B cell (primary cell): ENCODE results near the gene MC1R. TPM values are rescaled to one million over a fixed set of nuclear protein-coding genes. Genes with fewer than 3 reads are reported as not detected.

Experiments
- ATAC-seq: fragments of 200-7000 bp; cut with Tn5 transposase; one replicate; pipeline ENCODE4 v1.10.0; 2021; ENCODE audit warnings: low read depth, mild to moderate bottlenecking, moderate number of reproducible peaks, moderate library complexity
- CTCF ChIA-PET: fragments of 350-600 bp; sonication (Branson Sonifier 250); formaldehyde crosslinking; loops from one replicate; lab custom pipeline; 2021; ENCODE audit warnings: antibody characterized with exemption, inconsistent platforms; lab: Charles Lee
- POLR2A ChIA-PET: fragments of 350-600 bp; sonication (Branson Sonifier 250); formaldehyde crosslinking; loops from one replicate; lab custom pipeline; 2021; ENCODE audit warnings: antibody characterized with exemption; lab: Charles Lee
- DNase-seq: peaks from one replicate; pipeline ENCODE4 v3.0.0; 2013
- H2AFZ ChIP-seq: 2 replicates; pipeline ENCODE4 v1.6.1; 2012; ENCODE audit warnings: mild to moderate bottlenecking, low read depth, low read length; ENCODE audit not compliant: insufficient read depth, poor library complexity, severe bottlenecking
- H3K27ac ChIP-seq, 2 donors: 1 replicate in 1 of 2; 2 replicates in 1 of 2; pipeline ENCODE4 v1.5.1; 2012 to 2013; ENCODE audit warnings: low read length in 2 of 2, mild to moderate bottlenecking in 2 of 2, moderate library complexity in 1 of 2
- H3K27me3 ChIP-seq, 4 experiments: fragments of 200-600 bp in 1 of 4; sonication (generic) in 1 of 4; replicated peaks in 1 of 4; 1 replicate in 2 of 4; 2 replicates in 2 of 4; pipeline versions ENCODE4 v1.6.1 to v1.7.0; 2013 to 2016; ENCODE audit warnings: low read length in 3 of 4, mild to moderate bottlenecking in 2 of 4, mixed read lengths in 1 of 4, moderate library complexity in 1 of 4; ENCODE audit not compliant: insufficient read depth in 4 of 4, control insufficient read depth in 3 of 4; ENCODE audit errors: control extremely low read depth in 1 of 4
- H3K36me3 ChIP-seq, 2 experiments: replicated peaks in 1 of 2; 1 replicate in 1 of 2; 2 replicates in 1 of 2; pipeline versions ENCODE4 v1.6.1 to v1.7.1; 2013; ENCODE audit warnings: low read length in 1 of 2; ENCODE audit not compliant: insufficient read depth in 2 of 2, control insufficient read depth in 1 of 2; ENCODE audit errors: control extremely low read depth in 1 of 2, extremely low read depth in 1 of 2
- H3K4me1 ChIP-seq, 2 donors: fragments of 200-600 bp in 1 of 2; sonication (generic) in 1 of 2; 1 replicate in 1 of 2; 2 replicates in 1 of 2; pipeline versions ENCODE4 v1.5.1 to v1.6.1; 2013 to 2017; ENCODE audit warnings: low read length in 2 of 2; ENCODE audit not compliant: control insufficient read depth in 2 of 2, insufficient read depth in 2 of 2
- H3K4me2 ChIP-seq: replicated peaks from 2 replicates; pipeline ENCODE3; 2012; ENCODE audit warnings: mild to moderate bottlenecking, low read depth, low read length; ENCODE audit not compliant: poor library complexity, severe bottlenecking
- H3K4me3 ChIP-seq, 5 experiments: fragments of 200-600 bp in 1 of 5; sonication (generic) in 1 of 5; 1 replicate in 3 of 5; 2 replicates in 2 of 5; pipeline versions ENCODE4 v1.5.1 to v1.7.0; 2011 to 2016; ENCODE audit warnings: low read length in 4 of 5, mild to moderate bottlenecking in 4 of 5, low read depth in 2 of 5, control low read depth in 1 of 5, moderate library complexity in 1 of 5; ENCODE audit not compliant: insufficient read depth in 1 of 5; ENCODE audit errors: control extremely low read depth in 1 of 5, extremely low read depth in 1 of 5
- H3K79me2 ChIP-seq: fragments of 200-600 bp; sonication (generic); one replicate; pipeline ENCODE4 v1.6.0; 2016; ENCODE audit warnings: low read length; ENCODE audit not compliant: control insufficient read depth, insufficient read depth
- H3K9ac ChIP-seq: fragments of 200-600 bp; sonication (generic); 2 replicates; pipeline ENCODE4 v1.6.1; 2017; ENCODE audit warnings: mild to moderate bottlenecking, low read length, moderate library complexity
- H3K9me3 ChIP-seq, 3 donors: one replicate each; pipeline versions ENCODE4 v1.6.1 to v1.7.1; 2013; ENCODE audit warnings: low read length in 2 of 3; ENCODE audit not compliant: control insufficient read depth in 2 of 3, insufficient read depth in 1 of 3; ENCODE audit errors: control extremely low read depth in 1 of 3
- H4K20me1 ChIP-seq: 2 replicates; pipeline ENCODE4 v1.6.0; 2012; ENCODE audit warnings: mild to moderate bottlenecking, low read length; ENCODE audit not compliant: insufficient read depth, control insufficient read depth, poor library complexity, severe bottlenecking
- H3K27ac Mint-ChIP-seq: one replicate; pipeline ENCODE4 v1.8.0; 2021; ENCODE audit warnings: mixed read lengths
- H3K27me3 Mint-ChIP-seq: one replicate; pipeline ENCODE4 v1.8.0; 2021; ENCODE audit warnings: mixed read lengths
- H3K4me1 Mint-ChIP-seq: one replicate; pipeline ENCODE4 v1.8.0; 2021; ENCODE audit warnings: mixed read lengths
- H3K4me3 Mint-ChIP-seq: one replicate; pipeline ENCODE4 v1.8.0; 2021; ENCODE audit warnings: mixed read lengths
- H3K9me3 Mint-ChIP-seq: one replicate; pipeline ENCODE4 v1.8.0; 2022; ENCODE audit warnings: mixed read lengths; ENCODE audit not compliant: insufficient read depth
- CTCF ChIP-seq: fragments of 200-600 bp; IDR thresholded peaks from one replicate; pipeline ENCODE4 v1.8.0; 2022; ENCODE audit warnings: antibody characterized with exemption, mild to moderate bottlenecking
- EZH2 ChIP-seq: IDR thresholded peaks from 2 replicates; pipeline ENCODE4 v1.6.1; 2012; ENCODE audit warnings: borderline replicate concordance, low read depth, mild to moderate bottlenecking, moderate library complexity, low read length; ENCODE audit not compliant: insufficient read depth, poor library complexity, severe bottlenecking
- whole genome bisulfite sequencing: methylation state at CpG from one replicate; pipeline ENCODE4 v1.1.5; 2013; ENCODE audit warnings: missing lambda C conversion rate; ENCODE audit not compliant: insufficient coverage; 5-methylcytosine and 5-hydroxymethylcytosine counted together
- intact Hi-C: fragments of 100-400 bp; cut with micrococcal nuclease; formaldehyde crosslinking; loops from one replicate; pipeline ENCODE4 v1.10.0; 2022
- polyA plus RNA-seq: library from polyadenylated mRNA; depleted of rRNA; stranded (reverse); fragments of >200 nt; gene quantifications from 2 replicates; pipeline ENCODE4 v1.2.3, GENCODE V29; 2012
- total RNA-seq, 2 donors: library from RNA; stranded (reverse); fragments of 120-200 nt in 1 of 2; gene quantifications; 1 replicate in 1 of 2; 2 replicates in 1 of 2; pipeline versions ENCODE4 v1.2.3 to v1.2.4, GENCODE V29; 2013 to 2022

MC1R gene
- total and polyA plus RNA-seq, 2 donors (not counting 1 experiment from before 2014, with no cell fraction given) = 13.2 to 15.2 TPM

GRCh38 chr16:89871895-89872294, 46.8 kb upstream of the MC1R start:
- no peak overlapping the region for H3K4me3 ChIP-seq
- no peak overlapping the region for H3K27ac ChIP-seq
- no peak overlapping the region for H2AFZ ChIP-seq
- Mint-ChIP-seq H3K27me3 (no peaks in the 10 kb centered on the region), H3K4me3 (peak overlapping the region; percentile 95), H3K27ac (peak overlapping the region; percentile 20), H3K9me3 (no peaks in the 10 kb centered on the region), H3K4me1 (peaks cover 14% of the 10 kb centered on the region)
- CTCF ChIA-PET = interaction anchor here (3.8 kb wide), 1 partner anchor 10 kb away, joined by 40 read pairs; no protein-coding TSS in a partner anchor
- H3K9ac ChIP-seq = no peak overlapping the region
- 89% methylated on average over 3 of the region's 9 CpGs for WGBS
- TF ChIP-seq CTCF (no peak), EZH2 (no peak)
- H3K79me2 ChIP-seq = peaks cover 36% of the 10 kb centered on the region
- peaks cover 0 to 14% of the 10 kb centered on the region in 2 experiments for H3K36me3 ChIP-seq
- peaks cover 0 to 17% (median 7%) of the 10 kb centered on the region in 3 donors for H3K9me3 ChIP-seq
- H3K27me3 ChIP-seq = no peaks in the 10 kb centered on the region
- H3K4me2 ChIP-seq = no peak overlapping the region
- DNase-seq = no peak
- H3K4me1 ChIP-seq = peaks cover 14 to 19% of the 10 kb centered on the region in 2 donors
- intact Hi-C loops = no loop called here
- H4K20me1 ChIP-seq = peaks cover 27% of the 10 kb centered on the region
- POLR2A ChIA-PET = no interaction called here
- ATAC-seq = no peak
